Lower leg skin (tissue), 3 donors: Measurements from ENCODE around the gene ADIPOQ.

ENCODE experiments used
- POLR2A ChIP-seq, 2 donors: fragments of 450-650 bp; IDR thresholded peaks; one replicate each; pipeline ENCODE4 v1.6.1; 2016 to 2017; ENCODE audit warnings: antibody characterized with exemption in 2 of 2, mild to moderate bottlenecking in 1 of 2, moderate library complexity in 1 of 2
- TF ChIP-seq, protein P1 (sequence below), 3 donors: fragments of 450-650 bp; IDR thresholded peaks; one replicate each; pipeline ENCODE4 v1.5.1; 2016; ENCODE audit warnings: antibody characterized with exemption in 3 of 3, mild to moderate bottlenecking in 3 of 3, moderate library complexity in 2 of 3

DNA sequence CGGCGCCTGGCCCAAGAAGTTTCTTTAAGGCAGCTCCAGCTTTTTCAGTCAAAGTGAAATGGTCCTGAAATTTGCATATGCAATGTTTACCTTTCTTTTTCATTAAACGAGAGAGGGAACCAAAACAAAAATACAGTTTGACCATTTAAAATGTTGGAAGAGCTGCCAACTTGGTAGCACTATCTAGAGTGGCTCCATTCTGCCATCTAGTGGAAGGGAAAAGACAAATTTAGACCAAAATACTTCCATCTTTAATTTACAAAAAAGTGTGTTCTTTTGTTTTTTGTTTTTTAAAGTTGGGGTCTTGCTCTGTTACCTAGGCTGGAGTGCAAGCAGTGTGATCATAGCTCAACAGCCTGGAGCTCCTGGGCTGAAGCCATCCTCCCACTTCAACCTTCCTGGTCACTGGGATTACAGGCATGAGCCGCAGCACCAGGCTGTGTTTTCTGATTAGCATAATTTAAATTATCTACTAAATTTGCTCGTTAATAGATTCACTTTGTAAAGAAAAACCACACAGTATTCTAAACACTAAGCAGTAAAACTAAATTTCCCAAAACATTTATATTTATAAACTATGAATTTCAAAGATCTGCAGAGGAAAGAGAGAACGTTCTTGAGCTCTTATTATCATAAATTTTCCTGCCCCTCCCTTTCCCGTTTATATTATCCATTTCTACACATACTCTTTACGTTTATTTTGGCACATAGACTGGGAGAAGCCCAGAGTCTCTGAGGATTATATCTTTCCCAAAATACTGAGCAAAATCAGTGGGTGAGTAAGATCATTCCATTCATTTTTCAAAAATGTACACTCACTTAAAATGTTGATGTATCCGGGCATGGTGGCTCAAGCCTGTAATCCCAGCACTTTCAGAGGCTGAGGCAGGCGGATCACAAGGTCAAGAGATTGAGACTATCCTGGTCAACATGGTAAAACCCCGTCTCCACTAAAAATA is 20.8 kb upstream of the ADIPOQ start:
- TF ChIP-seq, protein P1, sequence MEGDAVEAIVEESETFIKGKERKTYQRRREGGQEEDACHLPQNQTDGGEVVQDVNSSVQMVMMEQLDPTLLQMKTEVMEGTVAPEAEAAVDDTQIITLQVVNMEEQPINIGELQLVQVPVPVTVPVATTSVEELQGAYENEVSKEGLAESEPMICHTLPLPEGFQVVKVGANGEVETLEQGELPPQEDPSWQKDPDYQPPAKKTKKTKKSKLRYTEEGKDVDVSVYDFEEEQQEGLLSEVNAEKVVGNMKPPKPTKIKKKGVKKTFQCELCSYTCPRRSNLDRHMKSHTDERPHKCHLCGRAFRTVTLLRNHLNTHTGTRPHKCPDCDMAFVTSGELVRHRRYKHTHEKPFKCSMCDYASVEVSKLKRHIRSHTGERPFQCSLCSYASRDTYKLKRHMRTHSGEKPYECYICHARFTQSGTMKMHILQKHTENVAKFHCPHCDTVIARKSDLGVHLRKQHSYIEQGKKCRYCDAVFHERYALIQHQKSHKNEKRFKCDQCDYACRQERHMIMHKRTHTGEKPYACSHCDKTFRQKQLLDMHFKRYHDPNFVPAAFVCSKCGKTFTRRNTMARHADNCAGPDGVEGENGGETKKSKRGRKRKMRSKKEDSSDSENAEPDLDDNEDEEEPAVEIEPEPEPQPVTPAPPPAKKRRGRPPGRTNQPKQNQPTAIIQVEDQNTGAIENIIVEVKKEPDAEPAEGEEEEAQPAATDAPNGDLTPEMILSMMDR (IDR thresholded peaks at IDR 0.05): no peak
- TF ChIP-seq POLR2A (IDR thresholded peaks at IDR 0.05): no peak
